GM18873 (cell line): Measurements from ENCODE around the gene BBS4.
A peak's percentile ranks its signal among the peaks of the same experiment; 100 is the strongest.
"Not testable (repeated sequence)": the region's sequence is repeated elsewhere in the genome, so short reads cannot be mapped to it uniquely, and the experiment has no call there.

Experiments
- ATAC-seq: cut with Tn5 transposase; IDR thresholded peaks from one replicate; pipeline ENCODE4 v1.9.1; 2021; ENCODE audit warnings: mild to moderate bottlenecking, moderate library complexity, moderate number of reproducible peaks; ENCODE audit not compliant: unreplicated experiment, low FRiP score

BBS4 gene

GRCh38 chr15:72685925-72686794 lies at the start of gene BBS4, which contains the start of gene HIGD2B:
Gene BBS4, plus strand, starts transcription at chr15:72686207. Its CDS starts 21 bp downstream, at chr15:72686228.
Gene HIGD2B, minus strand, starts transcription at chr15:72686182. Its CDS starts 9,808 bp downstream, at chr15:72676374.
- ATAC-seq: peak; percentile 83

- not testable (repeated sequence) for ATAC-seq
These were observed 49.3 kb upstream of the BBS4 start for GRCh38 chr15:72636519-72637282.

- ATAC-seq: not testable (repeated sequence)
These were observed 46.1 kb upstream of the BBS4 start for GRCh38 chr15:72639759-72640483.

- ATAC-seq: not testable (repeated sequence)
These were observed 43.7 kb upstream of the BBS4 start for GRCh38 chr15:72642271-72642670.

GRCh38 chr15:72648631-72649253 lies 37.3 kb upstream of the BBS4 start:
- not testable (repeated sequence) for ATAC-seq

- not testable (repeated sequence) for ATAC-seq
These were observed 31.6 kb upstream of the BBS4 start, which contains the start of gene GOLGA6B for GRCh38 chr15:72654397-72654796. Gene GOLGA6B, plus strand, starts transcription at chr15:72654697. Its CDS starts 41 bp downstream, at chr15:72654738.

- ATAC-seq: not testable (repeated sequence)
These were observed 30.0 kb upstream of the BBS4 start for GRCh38 chr15:72656014-72656413.

GRCh38 chr15:72661081-72661480 lies 24.9 kb upstream of the BBS4 start:
- ATAC-seq: not testable (repeated sequence)

GRCh38 chr15:72663931-72664330 lies 22.1 kb upstream of the BBS4 start:
- not testable (repeated sequence) for ATAC-seq

GRCh38 chr15:72665706-72666105 lies 20.3 kb upstream of the BBS4 start:
- ATAC-seq: not testable (repeated sequence)

GRCh38 chr15:72669803-72670202 lies 16.2 kb upstream of the BBS4 start:
- not testable (repeated sequence) for ATAC-seq

GRCh38 chr15:72670656-72671352 lies 15.2 kb upstream of the BBS4 start:
- peak; percentile 66 for ATAC-seq

- ATAC-seq: no peak
These were observed 14.5 kb upstream of the BBS4 start for GRCh38 chr15:72671525-72671924.

- ATAC-seq: no peak
These were observed 9.2 kb upstream of the BBS4 start for GRCh38 chr15:72676838-72677237.

GRCh38 chr15:72680931-72681330 lies 5.1 kb upstream of the BBS4 start:
- ATAC-seq: no peak

GRCh38 chr15:72682772-72683171 lies 3.2 kb upstream of the BBS4 start:
- no peak for ATAC-seq

GRCh38 chr15:72685301-72685924 lies 594 bp upstream of the BBS4 start:
- ATAC-seq: no peak

GRCh38 chr15:72688697-72689096 lies 2.7 kb downstream of the BBS4 start:
- ATAC-seq: no peak

- ATAC-seq: no peak
These were observed 4.9 kb downstream of the BBS4 start for GRCh38 chr15:72690938-72691337.
